Ramos (cell line): ENCODE data around the gene SNRPB.
"Not testable (repeated sequence)": the region's sequence is repeated elsewhere in the genome, so short reads cannot be mapped to it uniquely, and the experiment has no call there.

Experiments
- in situ Hi-C: fragments of 300-500 bp; cut with MboI; formaldehyde crosslinking; loops from one replicate; pipeline ENCODE4 v1.14.3; 2022; ENCODE audit warnings: low sequenced_read_pairs; ENCODE audit not compliant: unreplicated experiment

The SNRPB gene

DNA sequence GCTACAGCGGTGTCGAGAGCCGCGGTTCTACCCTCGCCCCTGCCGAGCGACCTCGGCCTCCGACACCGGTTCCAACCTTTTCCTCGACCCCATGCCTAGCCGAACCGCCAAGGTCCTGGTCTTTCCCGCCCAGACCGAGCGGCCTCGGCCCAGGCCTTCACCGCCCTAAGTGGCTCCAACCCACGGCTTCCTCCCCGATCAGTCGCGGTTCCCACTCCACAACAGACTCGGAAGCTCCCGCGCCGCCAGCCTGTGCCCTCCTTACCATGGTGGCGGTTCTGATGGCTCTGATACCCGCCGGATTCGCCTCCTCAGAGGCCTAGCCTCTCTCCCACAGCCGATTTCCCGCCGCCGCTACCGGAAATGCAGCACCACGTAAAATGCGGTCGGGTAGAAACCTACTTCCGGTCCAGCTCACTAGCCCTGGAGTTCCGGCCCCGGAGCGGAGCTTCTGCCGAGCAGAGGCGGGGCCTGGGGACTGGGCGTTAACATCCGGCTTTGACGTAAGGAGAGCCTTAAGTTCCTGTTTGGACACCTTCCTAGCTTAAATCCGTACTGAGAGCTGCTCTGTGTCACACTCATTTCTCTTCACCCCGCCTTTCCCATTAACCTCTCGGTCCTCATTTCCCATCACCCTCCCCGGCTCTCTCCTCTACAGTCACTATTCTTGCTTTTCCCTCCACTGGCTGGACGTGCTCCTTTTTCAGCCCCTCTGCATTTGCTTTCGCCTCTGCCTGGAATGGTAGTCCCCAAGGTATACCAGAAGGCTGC, at the start of gene SNRPB:
TSS of gene SNRPB (minus strand) at position 367 of the 771 bp plus-strand sequence. CDS start at position 268, 99 bp downstream.
- in situ Hi-C loops = no loop called here

DNA sequence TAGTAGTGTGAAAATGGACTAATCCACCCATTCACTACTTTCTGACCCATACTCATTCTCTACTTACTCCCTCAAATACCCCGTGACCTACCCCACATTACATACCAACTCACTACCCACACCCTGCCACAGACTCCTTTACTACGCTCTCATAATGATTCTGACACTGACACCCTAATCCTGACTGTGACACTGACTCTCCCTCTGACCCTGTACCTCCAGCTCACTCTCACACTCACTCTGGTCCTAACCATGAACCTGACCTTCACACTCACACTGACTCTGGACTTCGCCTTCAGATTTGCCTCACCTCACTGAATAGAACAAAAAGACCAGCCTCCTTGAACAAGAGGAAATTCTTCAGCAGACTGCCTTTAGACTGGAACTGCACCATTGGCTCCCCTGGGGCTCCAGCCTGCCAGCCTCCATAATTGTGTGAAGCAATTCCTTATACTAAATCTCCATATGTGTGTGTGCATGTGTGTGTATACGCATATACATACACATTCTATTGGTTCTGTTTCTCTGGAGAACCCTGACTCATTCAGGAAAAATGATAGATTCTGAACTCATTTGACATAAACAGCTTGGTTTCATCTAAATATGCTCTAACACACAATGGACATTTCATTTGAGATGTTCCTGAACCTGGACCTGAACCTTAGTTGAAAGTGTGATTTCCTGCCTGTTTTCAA, 48.7 kb upstream of the SNRPB start:
- in situ Hi-C loops = no loop called here

DNA sequence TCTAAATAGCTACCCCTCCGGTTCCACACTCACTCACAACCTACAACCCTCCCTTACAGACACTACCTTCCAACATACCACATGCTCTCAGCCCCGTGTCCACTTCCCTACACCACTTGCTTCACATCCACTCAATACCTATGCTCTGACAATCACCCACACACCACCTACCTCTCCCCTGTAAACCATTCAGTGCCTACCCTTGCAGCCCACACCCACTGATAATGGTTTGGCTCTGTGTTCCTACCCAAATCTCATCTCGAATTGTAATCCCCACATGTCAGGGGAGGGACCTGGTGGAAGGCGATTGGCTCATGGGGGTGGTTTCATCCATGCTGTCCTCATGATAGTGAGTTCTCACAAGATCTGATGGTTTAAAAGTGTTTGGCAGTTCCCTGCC, 48.0 kb upstream of the SNRPB start:
- in situ Hi-C loops = no loop called here

DNA sequence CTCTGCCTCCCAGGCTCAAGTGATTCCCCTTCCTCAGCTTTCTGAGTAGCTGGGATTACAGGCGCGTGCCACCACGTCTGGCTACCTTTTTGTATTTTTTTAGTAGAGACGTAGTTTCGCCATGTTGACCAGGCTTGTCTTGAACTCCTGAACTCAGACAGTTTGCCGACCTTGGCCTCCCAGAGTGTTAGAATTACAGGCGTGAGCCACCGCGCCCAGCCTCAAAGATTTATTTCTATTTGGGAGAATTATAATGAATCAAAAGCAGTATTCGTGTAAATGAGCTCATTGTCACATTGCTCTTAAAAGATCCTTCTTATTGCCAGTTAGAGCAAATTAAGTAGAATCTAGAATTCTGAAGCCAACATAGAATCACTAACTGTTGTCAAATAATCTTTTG, 47.5 kb upstream of the SNRPB start:
- in situ Hi-C loops = no loop called here

DNA sequence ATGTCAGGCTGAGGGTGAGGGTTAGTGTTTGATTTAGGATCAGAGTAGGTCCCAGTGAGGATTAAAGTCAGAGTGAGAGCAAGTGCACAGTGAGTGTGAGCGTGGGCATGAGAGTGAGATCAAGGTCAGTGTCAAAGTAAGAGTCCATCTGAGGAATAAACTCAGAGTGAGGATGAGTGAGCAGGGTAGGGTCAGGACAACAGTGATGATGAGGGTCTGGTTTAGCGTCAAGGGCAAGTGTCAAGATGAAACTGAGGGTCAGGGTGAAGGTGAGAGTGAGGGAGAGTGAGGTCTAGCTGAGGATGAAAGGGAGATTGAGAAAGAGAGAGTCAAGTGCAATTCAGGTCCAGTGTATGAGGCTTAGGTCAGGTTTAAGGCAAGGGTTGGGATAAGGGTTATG, 45.8 kb upstream of the SNRPB start:
- in situ Hi-C loops = no loop called here

DNA sequence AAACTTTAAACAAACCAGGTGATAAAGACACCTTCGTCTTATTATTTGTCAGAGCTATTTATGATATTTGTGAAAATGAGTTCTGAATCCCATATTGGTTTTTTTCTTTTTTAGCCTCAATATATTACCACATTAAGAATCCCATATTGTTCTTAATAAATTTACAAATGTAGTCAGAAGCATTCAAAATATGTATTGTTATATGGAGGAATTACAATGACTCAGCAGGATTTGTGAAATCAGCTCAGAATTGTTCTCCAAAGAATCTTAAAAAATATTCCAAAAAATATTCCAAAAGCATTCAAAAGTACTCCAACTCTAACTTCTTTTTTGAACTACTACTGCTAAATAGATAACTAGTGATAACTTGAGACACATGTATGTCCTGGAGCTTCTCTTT, 44.6 kb upstream of the SNRPB start:
- in situ Hi-C loops = no loop called here

DNA sequence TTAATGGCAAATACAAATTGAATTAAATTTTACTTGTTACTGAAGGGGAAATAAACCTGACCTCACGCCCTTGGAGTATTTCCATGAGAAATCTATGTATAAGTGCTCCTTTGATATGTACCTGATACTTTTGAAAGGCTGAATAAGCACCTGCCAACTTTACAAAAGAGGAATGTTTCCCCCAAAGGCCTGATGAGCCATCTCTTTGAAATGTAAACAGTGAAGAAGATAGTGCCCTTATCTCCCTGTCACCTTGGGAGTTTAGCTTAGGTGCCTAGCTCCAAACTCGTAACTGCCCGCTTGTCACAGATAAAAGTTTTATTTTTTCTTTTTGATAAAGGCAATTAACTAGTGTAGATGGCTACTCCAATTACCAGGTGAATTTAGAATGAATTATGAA, 39.2 kb upstream of the SNRPB start:
- in situ Hi-C loops = no loop called here

DNA sequence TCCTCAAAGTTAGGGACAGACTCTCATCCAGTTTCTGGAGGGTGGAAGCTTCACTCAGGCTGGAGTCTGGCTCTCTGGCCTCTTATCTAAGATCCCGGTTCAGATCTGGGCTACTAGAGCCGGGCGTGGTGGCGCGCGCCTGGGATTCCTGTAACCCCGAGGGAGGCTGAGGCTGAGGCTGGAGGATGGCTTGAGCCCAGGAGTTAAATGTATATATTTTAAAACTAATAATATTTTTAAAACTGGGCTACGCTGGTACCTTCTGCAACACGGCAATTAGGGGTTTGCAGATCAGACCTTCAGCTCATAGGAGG, 38.8 kb upstream of the SNRPB start:
- in situ Hi-C loops = no loop called here

DNA sequence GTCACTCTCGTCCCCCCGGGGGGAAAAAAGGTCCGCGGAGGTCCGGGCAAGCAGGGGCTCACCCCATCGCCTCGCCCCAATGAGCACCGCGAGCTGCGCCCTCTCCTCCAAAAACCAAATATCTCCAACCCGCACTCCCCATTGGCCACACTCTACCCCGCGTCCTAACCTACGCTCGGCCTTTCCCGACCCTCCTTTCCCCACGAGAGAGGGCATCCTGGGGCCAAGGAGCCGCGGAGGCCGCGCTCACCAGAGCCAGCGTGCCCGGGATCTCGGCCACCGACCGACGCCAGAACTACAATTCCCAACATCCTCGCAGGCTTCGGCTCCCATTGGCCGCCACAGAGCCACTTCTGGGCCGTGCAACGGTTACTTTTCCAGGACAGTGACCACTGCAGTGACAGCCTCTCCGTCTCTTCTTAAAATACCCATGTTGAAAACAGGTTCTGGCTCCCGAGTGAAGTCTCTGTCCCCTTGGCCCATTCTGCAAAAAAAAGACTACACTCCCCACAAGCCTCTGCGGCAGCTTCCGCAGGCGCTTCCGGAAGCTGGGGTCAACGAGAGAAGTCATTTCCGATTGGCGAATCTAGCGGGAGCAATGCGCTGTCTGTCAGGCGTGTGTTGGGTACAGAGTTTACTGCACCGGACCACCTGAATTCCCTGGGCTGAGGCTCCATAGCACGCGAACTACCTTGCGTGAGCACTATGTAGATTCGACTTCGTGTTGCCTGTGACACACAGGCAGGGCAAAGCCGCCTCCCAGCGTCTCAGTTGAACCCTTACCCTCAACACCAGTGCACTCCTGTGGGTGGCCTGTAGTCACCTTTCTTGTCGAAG, 38.3 kb upstream of the SNRPB start, which contains the start of gene ZNF343:
TSS of gene ZNF343 (minus strand) at position 285 of the 837 bp plus-strand sequence. CDS start 15,020 bp downstream, outside the sequence.
- in situ Hi-C loops = no loop called here

DNA sequence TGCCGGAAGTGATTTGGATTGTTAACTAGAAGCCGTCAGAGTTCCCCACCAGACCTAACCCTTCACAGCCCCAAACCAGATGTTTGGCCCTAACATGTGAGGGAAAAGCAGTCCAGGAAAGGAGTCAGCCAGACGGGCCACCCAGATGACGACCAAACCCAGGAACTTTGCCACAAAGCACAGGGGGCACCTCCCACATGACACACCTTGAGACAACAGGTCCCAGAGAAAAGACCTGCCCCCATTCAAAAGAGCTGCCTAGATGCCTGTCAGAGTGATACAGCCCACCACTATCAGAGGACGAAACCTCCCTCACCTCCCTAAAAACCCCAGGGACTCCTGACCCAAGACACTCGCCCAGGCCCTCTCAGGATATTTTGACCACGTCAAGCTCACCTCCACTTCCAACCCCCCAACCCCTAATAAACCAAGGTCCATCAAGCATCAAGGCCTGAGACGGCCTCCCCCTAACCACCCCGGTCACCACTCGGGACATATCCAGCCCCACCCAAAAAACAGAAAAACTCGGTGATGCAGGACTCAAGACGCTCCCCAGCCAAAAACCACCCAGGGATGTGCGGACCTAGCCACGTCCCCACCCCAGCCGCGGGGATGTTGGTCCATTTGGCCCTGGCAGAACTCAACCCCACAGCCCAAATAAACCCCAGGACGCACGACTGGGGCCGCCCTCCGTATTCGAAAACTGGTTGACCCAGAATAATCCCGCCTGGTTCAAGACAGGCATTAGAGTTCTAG, 37.5 kb upstream of the SNRPB start:
- in situ Hi-C loops = no loop called here

DNA sequence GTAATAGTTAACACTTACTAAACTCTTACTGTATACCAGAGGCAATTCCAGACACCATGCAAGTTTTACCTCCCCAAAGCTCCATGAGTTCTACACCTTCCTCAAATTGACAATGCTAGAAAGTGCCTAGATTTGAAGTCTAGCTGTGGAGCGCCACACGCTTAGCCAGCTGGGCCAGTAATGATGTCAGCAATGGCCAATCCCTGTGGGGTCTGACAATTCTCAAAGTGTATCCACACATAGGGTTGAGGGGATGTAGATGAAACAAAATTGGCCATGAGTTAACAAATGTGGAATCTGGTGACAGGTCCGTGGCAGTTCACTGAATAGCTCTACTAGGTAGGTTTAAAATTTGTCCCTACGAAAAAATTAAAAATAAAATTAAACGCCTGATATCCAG, 36.9 kb upstream of the SNRPB start:
- in situ Hi-C loops = no loop called here

DNA sequence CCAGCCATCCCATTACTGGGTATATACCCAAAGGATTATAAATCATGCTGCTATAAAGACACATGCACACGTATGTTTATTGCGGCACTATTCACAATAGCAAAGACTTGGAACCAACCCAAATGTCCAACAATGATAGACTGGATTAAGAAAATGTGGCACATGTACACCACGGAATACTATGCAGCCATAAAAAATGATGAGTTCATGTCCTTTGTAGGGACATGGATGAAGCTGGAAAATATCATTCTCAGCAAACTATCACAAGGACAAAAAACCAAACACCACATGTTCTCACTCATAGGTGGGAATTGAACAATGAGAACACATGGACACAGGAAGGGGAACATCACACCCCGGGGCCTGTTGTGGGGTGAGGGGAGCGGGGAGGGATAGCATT, 35.8 kb upstream of the SNRPB start:
- in situ Hi-C loops = not testable (repeated sequence)

DNA sequence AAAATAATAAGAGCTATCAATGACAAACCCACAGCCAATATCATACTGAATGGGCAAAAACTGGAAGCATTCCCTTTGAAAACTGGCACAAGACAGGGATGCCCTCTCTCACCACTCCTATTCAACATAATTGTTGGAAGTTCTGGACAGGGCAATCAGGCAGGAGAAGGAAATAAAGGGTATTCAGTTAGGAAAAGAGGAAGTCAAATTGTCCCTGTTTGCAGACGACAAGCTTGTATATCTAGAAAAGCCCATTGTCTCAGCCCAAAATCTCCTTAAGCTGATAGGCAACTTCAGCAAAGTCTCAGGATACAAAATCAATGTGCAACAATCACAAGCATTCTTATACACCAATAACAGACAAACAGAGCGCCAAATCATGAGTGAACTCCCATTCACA, 34.2 kb upstream of the SNRPB start:
- in situ Hi-C loops = not testable (repeated sequence)

DNA sequence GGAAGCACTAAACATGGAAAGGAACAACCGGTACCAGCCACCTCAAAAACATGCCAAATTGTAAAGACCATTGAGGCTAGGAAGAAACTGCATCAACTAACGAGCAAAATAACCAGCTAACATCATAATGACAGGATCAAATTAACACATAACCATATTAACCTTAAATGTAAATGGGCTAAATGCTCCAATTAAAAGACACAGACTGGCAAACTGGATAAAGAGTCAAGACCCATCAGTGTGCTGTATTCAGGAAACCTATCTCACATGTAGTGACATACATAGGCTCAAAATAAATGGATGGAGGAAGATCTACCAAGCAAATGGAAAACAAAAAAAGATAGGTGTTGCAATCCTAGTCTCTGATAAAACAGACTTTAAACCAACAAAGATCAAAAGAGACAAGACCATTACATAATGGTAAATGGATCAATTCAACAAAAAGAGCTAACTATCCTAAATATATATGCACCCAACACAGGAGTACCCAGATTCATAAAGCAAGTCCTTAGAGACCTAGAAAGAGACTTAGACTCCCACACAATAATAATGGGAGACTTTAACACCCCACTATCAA, 32.3 kb upstream of the SNRPB start:
- in situ Hi-C loops = not testable (repeated sequence)

DNA sequence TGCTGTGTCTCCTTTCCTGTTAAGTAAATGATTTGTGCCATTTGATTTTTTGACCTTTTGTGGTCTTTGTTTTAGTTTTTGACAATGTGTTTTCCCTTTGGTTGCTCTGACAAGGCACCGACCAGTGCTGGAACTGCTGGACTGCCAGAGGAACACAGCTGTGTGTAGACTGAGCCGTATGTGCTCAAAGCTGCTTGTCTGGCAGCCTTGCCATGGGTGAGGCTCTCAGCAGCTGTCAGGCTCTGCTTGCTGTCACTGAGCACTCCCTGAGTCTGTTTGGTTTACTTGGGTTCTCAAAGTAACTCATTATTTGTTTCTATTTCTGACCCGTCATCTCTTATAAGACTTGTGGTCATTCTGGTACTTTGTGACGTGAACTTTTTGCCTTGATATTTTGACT, 15.1 kb upstream of the SNRPB start:
- in situ Hi-C loops = no loop called here

DNA sequence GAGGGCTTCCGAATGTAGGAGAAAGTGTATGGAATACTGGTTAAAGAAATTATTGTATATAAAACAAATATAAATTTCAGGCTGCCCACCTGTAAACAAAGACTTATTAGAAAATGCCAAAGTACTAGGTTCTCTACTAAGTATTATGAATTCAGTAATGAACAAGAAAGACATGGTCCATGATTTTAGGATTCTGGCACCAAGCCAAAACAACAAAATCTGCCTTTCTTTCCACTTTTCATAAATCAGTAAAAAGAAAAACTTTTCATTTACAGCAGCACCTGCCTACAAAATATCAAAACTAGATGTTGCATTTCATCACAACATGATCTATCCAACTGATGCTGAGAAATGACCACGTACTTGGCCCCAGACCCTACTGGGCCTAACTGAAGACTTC, 14.5 kb upstream of the SNRPB start:
- in situ Hi-C loops = no loop called here

DNA sequence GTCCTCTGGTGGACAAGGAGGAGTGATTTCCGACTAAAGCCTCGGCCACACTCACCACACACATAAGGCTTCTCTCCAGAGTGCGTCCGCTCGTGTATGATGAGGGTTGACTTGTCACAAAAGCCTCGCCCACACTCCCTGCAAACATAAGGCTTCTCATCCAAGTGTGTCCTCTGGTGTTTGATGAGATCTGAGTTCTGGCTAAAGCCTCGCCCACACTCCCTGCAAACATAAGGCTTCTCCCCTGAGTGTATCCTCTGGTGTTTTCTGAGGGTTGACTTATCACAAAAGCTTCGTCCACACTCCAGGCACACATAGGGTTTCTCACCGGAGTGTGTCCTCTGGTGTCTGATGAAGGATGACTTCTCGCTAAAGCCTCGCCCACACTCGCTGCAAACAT, 12.9 kb upstream of the SNRPB start:
- in situ Hi-C loops = no loop called here

DNA sequence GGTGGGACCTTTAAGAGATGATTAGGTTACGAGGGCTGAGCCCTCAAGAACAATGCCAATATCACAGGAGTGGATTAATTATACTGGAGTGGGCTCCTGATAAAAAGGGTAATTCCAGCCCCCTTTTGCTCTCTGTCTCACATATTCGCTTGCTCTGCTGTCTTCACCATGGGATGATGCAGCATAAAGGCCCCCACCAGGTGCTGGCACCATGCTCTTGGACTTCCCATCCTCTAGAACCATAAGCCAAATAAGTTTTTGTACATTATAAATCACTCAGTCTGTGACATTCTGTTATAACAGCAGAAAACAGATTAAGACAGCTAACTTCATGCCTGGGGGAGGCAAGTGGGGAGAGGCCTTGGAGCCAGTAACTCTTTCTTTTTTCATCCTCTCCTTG, 9.8 kb upstream of the SNRPB start:
- in situ Hi-C loops = no loop called here

DNA sequence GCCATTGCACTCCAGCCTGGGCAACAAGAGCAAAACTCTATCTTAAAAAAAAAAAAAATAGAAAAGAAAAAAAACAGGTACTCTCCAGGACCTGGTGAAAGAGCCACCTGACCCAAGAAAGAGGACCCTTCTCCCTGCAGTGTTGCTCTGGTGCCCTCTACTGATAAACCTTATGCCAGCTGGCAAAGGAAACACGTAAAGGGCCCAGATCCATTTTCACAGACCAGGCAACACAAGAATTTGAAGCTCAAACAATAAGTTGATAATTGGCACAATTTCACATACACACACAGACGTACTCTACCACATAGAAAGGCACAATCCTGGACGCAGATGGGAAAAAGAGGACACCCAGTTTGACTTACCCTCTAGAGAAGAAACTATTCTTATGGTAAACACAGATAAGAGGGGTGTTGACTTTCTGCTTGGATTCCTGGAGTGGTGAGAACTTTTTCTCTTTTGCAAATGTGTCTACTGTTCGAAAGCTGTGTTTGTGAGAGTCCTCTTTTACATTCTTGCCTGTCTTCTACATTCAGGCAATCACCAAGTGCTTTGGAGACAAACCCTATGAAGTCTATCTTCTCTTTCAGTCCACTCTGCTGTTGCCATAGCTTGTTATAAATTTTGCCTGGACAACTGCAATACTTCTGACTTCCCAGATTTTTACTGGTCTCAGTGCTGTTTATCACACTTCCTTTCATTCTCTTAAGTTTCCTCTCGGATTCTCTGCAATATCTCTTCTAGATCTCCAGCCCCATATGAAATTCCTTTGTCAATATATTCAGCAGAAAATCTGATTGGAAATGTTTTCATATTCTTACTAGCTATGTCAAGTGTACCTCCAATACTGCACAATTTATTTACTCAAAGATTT, 6.4 kb upstream of the SNRPB start:
- in situ Hi-C loops = no loop called here
